Stomach (tissue), 9 donors: Measurements from ENCODE around the gene UHRF1. TPM values are rescaled to one million over a fixed set of nuclear protein-coding genes. Genes with fewer than 3 reads are reported as not detected.

Source experiments
- DNase-seq, 2 donors: peaks; one replicate each; pipeline versions ENCODE4 v3.0.0 to v3.0.0-alpha.2; 2013 to 2019
- H3K27ac ChIP-seq, 5 donors: fragments of 200-600 bp in 4 of 5; sonication (generic) in 4 of 5; one replicate each; pipeline ENCODE4 v1.5.1; 2013 to 2019; ENCODE audit warnings: mild to moderate bottlenecking in 1 of 5, moderate library complexity in 1 of 5
- H3K27me3 ChIP-seq, 3 donors: fragments of 200-600 bp; sonication (generic); one replicate each; pipeline ENCODE4 v1.5.1; 2017 to 2019; ENCODE audit warnings: mixed run types in 1 of 3
- H3K36me3 ChIP-seq, 4 donors: fragments of 200-600 bp; sonication (generic); 1 replicate in 3 of 4; 2 replicates in 1 of 4; pipeline ENCODE4 v1.5.1; 2016 to 2019
- H3K4me1 ChIP-seq, 4 donors: fragments of 200-600 bp; sonication (generic); one replicate each; pipeline ENCODE4 v1.5.1; 2016 to 2019
- H3K4me3 ChIP-seq, 4 donors: fragments of 200-600 bp; sonication (generic) in 3 of 4; one replicate each; pipeline ENCODE4 v1.5.1; 2016 to 2019; ENCODE audit warnings: mild to moderate bottlenecking in 1 of 4
- H3K9me3 ChIP-seq, 4 donors: fragments of 200-600 bp; sonication (generic); one replicate each; pipeline ENCODE4 v1.5.1; 2016 to 2019
- EP300 ChIP-seq: sonication (generic); formaldehyde crosslinking; IDR thresholded peaks from one replicate; pipeline ENCODE4 v1.6.1; 2017; ENCODE audit warnings: antibody characterized with exemption
- POLR2A ChIP-seq, 4 donors: fragments of 450-650 bp; IDR thresholded peaks; one replicate each; pipeline ENCODE4 v1.6.1; 2016; ENCODE audit warnings: antibody characterized with exemption in 4 of 4, control low read depth in 2 of 4, mild to moderate bottlenecking in 1 of 4, moderate library complexity in 1 of 4
- POLR2AphosphoS5 ChIP-seq, 3 donors: sonication (generic); formaldehyde crosslinking; IDR thresholded peaks; one replicate each; pipeline ENCODE4 v1.6.1; 2016; ENCODE audit warnings: antibody characterized with exemption in 3 of 3
- WGBS, 5 donors: extraction: QIAGEN DNeasy Blood & Tissue Kit in 3 of 5; methylation state at CpG; one replicate each; pipeline versions ENCODE4 v1.1.5 to v1.1.7; 2013 to 2018; 5-methylcytosine and 5-hydroxymethylcytosine counted together
- intact Hi-C: fragments of 100-400 bp; cut with DNase I; formaldehyde crosslinking; loops from one replicate; pipeline ENCODE4 v1.15.1; 2023; ENCODE audit warnings: low total_unique reads
- polyA plus RNA-seq, 3 donors: library from polyadenylated mRNA; stranded (reverse); fragments of 200-250 nt; gene quantifications; one replicate each; pipeline ENCODE4 v1.2.3, GENCODE V29; 2013
- total RNA-seq, 5 donors: library from RNA; depleted of rRNA; stranded (reverse); fragments of >200 nt; gene quantifications; one replicate each; pipeline versions ENCODE4 v1.1.0 to v1.2.3, GENCODE V29; 2014 to 2016
- TF ChIP-seq, protein P1 (sequence below), 7 experiments: fragments of 450-650 bp in 4 of 7; fragments of 200-600 bp in 3 of 7; sonication (generic) in 3 of 7; IDR thresholded peaks; one replicate each; pipeline ENCODE4 v1.5.1; 2016 to 2019; ENCODE audit warnings: antibody characterized with exemption in 7 of 7, control low read depth in 2 of 7, mild to moderate bottlenecking in 1 of 7
- donor health status: healthy with polysubstance abuse.
- donor health status: Bipolar disorder and iron deficiency.
- donor health status: healthy.

UHRF1 gene
- total and polyA plus RNA-seq, 8 donors: 0.58 to 20.5 (median 4.1) TPM

DNA sequence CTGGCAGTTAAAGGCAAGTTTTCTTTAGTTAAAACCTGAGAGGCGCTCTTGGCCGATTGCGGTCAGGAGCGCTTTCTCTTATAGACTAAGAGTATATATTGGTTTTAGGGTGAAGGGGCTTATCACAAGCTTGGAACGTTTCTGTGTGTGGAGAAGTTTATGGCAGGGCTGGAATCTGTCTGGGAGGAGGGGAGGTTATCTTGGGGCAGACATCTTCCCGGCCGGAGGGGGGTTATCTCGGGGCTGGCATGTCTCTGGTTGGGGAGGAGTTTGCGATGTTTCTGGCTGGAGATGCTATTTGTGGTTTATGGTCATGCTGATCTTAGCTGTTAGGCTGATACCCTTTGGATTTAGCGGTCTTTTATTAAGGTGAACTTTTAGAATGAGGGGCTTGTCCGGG lies 78.0 kb downstream of the UHRF1 start:
- 54 to 61% (median 57%) methylated on average over 11 of the region's 11 CpGs for WGBS, 5 donors
- no peak overlapping the region for H3K27ac ChIP-seq
- H3K4me1 ChIP-seq: peaks cover 4 to 74% (median 47%) of the 10 kb centered on the region in 4 donors
- H3K9me3 ChIP-seq: no peaks in the 10 kb centered on the region
- no peak for DNase-seq
- H3K27me3 ChIP-seq: no peaks in the 10 kb centered on the region
- H3K36me3 ChIP-seq: peaks cover 0 to 17% (median 8%) of the 10 kb centered on the region in 4 donors
- intact Hi-C loops: no loop called here
- H3K4me3 ChIP-seq: no peak overlapping the region
- TF ChIP-seq POLR2AphosphoS5 (IDR thresholded peaks at IDR 0.05) (no peak), POLR2A (IDR thresholded peaks at IDR 0.05) (no peak), EP300 (no peak)
- TF ChIP-seq, protein P1, sequence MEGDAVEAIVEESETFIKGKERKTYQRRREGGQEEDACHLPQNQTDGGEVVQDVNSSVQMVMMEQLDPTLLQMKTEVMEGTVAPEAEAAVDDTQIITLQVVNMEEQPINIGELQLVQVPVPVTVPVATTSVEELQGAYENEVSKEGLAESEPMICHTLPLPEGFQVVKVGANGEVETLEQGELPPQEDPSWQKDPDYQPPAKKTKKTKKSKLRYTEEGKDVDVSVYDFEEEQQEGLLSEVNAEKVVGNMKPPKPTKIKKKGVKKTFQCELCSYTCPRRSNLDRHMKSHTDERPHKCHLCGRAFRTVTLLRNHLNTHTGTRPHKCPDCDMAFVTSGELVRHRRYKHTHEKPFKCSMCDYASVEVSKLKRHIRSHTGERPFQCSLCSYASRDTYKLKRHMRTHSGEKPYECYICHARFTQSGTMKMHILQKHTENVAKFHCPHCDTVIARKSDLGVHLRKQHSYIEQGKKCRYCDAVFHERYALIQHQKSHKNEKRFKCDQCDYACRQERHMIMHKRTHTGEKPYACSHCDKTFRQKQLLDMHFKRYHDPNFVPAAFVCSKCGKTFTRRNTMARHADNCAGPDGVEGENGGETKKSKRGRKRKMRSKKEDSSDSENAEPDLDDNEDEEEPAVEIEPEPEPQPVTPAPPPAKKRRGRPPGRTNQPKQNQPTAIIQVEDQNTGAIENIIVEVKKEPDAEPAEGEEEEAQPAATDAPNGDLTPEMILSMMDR (IDR thresholded peaks at IDR 0.05): no peak

DNA sequence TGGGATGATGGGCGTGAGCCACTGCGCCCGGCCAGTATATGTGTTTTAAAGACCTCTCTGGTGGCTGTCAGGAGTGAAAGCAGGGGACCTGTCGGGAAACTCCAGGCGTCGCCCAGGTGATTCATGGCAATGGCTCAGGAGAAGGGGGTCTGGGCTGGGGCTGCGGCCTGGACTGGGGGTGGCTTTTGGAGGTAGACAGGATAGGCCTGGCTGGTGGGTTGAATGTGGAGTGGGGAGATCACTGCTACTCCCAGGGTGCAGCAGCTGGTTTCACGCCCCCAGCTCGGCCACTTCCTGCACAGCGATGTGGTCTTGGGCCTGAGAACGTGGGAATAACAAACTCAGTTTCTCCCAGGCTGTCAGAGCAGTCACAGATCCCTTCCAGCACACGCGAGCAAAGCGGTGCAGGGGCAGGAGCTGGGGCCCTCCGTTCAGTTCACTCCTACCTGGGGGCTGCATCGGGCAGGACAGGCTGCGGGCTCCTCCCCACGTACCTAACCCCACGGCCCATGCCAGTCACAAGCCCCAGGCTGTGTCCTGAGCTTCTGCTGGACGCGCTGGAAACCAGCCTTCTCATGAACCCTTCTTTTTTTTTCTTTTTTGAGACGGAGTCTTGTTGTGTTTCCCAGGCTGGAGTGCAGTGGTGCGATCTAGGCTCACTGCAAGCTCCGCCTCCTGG lies 78.5 kb downstream of the UHRF1 start:
- TF ChIP-seq POLR2AphosphoS5 (IDR thresholded peaks at IDR 0.05) (no peak), POLR2A (IDR thresholded peaks at IDR 0.05) (no peak), EP300 (no peak)
- TF ChIP-seq, protein P1 (IDR thresholded peaks at IDR 0.05): no peak
- H3K9me3 ChIP-seq: no peaks in the 10 kb centered on the region
- DNase-seq: no peak
- intact Hi-C loops: no loop called here
- WGBS, 5 donors: 82 to 88% (median 87%) methylated on average over 17 to 24 of the region's 24 CpGs
- H3K4me3 ChIP-seq: no peak overlapping the region
- H3K27me3 ChIP-seq: no peaks in the 10 kb centered on the region
- peak overlapping the region in 2 of 5 donors; percentile 25 to 59 for H3K27ac ChIP-seq
- peaks cover 0 to 17% (median 8%) of the 10 kb centered on the region in 4 donors for H3K36me3 ChIP-seq
- H3K4me1 ChIP-seq: peaks cover 4 to 74% (median 47%) of the 10 kb centered on the region in 4 donors

DNA sequence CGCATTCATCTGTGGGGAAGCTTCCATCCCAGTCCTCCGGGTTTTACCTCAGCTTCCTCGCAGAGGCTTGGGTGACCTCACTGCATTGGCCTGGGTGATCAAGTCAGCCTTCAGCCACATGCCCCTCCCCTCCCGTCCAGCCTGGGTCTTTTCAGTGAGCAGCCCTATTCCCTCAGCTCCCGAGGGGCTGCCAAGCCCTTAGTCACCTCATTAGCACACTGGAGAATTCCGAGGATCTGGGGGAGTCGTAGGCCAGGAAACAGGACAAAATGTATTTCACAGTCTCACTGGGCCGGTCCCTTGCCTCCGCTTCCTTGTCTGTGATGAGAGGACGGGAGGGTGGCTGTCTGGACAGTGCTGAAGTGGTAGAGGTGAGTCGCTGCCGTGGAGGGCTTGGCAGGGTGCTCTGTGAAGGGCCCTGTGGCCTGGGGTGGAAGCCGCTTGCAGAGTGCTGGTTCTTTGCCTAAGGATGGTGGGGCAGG lies 79.5 kb downstream of the UHRF1 start:
- peaks cover 0 to 9% (median 2%) of the 10 kb centered on the region in 4 donors for H3K36me3 ChIP-seq
- peak in 1 of 3 donors; percentile 41 for TF ChIP-seq POLR2AphosphoS5 (IDR thresholded peaks at IDR 0.05)
- TF ChIP-seq POLR2A (IDR thresholded peaks at IDR 0.05): no peak
- no peak overlapping the region for H3K4me3 ChIP-seq
- intact Hi-C loops: no loop called here
- H3K27ac ChIP-seq: peak overlapping the region in 4 of 5 donors; percentile 25 to 72 (median 46)
- WGBS, 5 donors: 65 to 80% (median 73%) methylated on average over 12 to 13 of the region's 13 CpGs
- peaks cover 4 to 67% (median 43%) of the 10 kb centered on the region in 4 donors for H3K4me1 ChIP-seq
- no peaks in the 10 kb centered on the region for H3K9me3 ChIP-seq
- no peaks in the 10 kb centered on the region for H3K27me3 ChIP-seq
- peak in 1 of 2 donors; percentile 45 for DNase-seq

DNA sequence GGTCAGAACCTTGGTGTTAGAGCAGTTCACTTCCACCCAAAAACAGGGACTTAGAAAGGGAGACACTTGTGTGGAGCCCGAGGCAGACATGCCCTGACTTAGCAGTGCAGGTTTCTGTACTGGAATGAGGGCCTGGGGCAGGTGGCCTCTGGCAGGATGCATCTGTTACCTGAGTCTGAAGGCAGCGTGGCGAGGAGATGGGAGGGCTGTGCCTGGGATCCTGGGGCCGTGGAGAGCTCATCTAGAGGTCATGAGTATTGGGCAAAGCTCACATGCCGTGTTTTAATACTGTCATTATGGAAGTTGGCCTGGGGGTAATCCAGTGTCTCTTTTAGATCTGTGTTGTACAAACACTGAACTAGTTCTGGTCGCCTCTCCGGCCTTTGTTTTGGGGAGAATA lies 81.0 kb downstream of the UHRF1 start:
- WGBS, 5 donors: 73 to 83% (median 81%) methylated on average over 7 of the region's 7 CpGs
- H3K9me3 ChIP-seq: no peaks in the 10 kb centered on the region
- H3K4me1 ChIP-seq: peaks cover 4 to 54% (median 35%) of the 10 kb centered on the region in 4 donors
- intact Hi-C loops: no loop called here
- DNase-seq: no peak
- H3K27ac ChIP-seq: no peak overlapping the region
- peaks cover 0 to 6% (median 0%) of the 10 kb centered on the region in 4 donors for H3K36me3 ChIP-seq
- H3K4me3 ChIP-seq: no peak overlapping the region
- TF ChIP-seq EP300 (no peak), POLR2AphosphoS5 (IDR thresholded peaks at IDR 0.05) (no peak), POLR2A (IDR thresholded peaks at IDR 0.05) (no peak)
- TF ChIP-seq, protein P1 (IDR thresholded peaks at IDR 0.05): no peak
- H3K27me3 ChIP-seq: no peaks in the 10 kb centered on the region

DNA sequence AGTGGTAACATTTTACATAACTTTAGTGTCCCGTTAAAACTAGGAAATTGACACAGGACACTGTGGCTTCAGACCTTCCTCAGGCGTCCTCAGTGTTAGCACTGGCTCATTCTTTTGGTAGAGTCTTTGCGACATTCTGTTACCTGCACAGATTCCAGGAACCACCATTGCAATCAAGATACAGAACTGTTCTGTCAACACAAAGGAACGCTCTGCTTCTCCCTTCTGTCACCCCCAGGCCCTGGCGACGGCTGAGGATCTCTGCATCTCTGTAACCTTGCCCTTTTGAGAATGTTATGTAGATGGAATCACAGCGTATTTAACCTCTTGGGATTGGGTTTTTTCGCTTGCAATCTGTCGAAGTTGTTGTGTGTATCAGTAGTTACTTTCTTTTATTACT lies 82.2 kb downstream of the UHRF1 start:
- intact Hi-C loops: no loop called here
- 38 to 85% (median 75%) methylated on average over 9 of the region's 9 CpGs for WGBS, 5 donors

More for the DNA sequence above, 82.2 kb downstream of the UHRF1 start:
- Histone ChIP-seq H3K4me1 (peaks cover 4 to 42% (median 26%) of the 10 kb centered on the region in 4 donors), H3K27me3 (no peaks in the 10 kb centered on the region), H3K9me3 (no peaks in the 10 kb centered on the region), H3K36me3 (peaks cover 0 to 17% (median 7%) of the 10 kb centered on the region in 4 donors), H3K4me3 (no peak overlapping the region), H3K27ac (no peak overlapping the region)
- TF ChIP-seq POLR2AphosphoS5 (IDR thresholded peaks at IDR 0.05): no peak
- no peak for TF ChIP-seq EP300
- TF ChIP-seq POLR2A (IDR thresholded peaks at IDR 0.05): no peak
- TF ChIP-seq, protein P1 (IDR thresholded peaks at IDR 0.05): no peak
- no peak for DNase-seq
